Ovary (tissue), 3 donors: ENCODE results near the gene GLB1L.

Experiments
- CTCF ChIP-seq, 3 donors: fragments of 450-650 bp in 2 of 3; fragments of 200-600 bp in 1 of 3; IDR thresholded peaks; one replicate each; pipeline versions ENCODE4 v1.5.1 to v1.8.0; 2016 to 2022; ENCODE audit warnings: antibody characterized with exemption in 3 of 3, mild to moderate bottlenecking in 1 of 3
- EP300 ChIP-seq: sonication (generic); formaldehyde crosslinking; IDR thresholded peaks from one replicate; pipeline ENCODE4 v1.6.1; 2017; ENCODE audit warnings: antibody characterized with exemption
- POLR2A ChIP-seq: fragments of 450-650 bp; IDR thresholded peaks from one replicate; pipeline ENCODE4 v1.6.1; 2017; ENCODE audit warnings: antibody characterized with exemption, mild to moderate bottlenecking, moderate library complexity
- donor health status: DM: no; HTN: no; CAD: no.

- TF ChIP-seq CTCF (IDR thresholded peaks at IDR 0.05) (no peak), POLR2A (no peak), EP300 (no peak)
These were observed 24.4 kb downstream of the GLB1L start for GRCh38 chr2:219220652-219221402.
